Upper lobe of left lung (tissue), 6 donors: ENCODE measurements around the gene JTB. TPM values are rescaled to one million over a fixed set of nuclear protein-coding genes. Genes with fewer than 3 reads are reported as not detected.

Source experiments
- ATAC-seq, 2 donors: fragments of 200-7000 bp; cut with Tn5 transposase; one replicate each; pipeline ENCODE4 v1.9.1; 2022; ENCODE audit warnings: mild to moderate bottlenecking in 2 of 2, moderate library complexity in 2 of 2; ENCODE audit not compliant: low FRiP score in 2 of 2
- DNase-seq, 2 donors: peaks; one replicate each; pipeline ENCODE4 v3.0.0-alpha.2; 2019 to 2020
- H3K27ac ChIP-seq, 4 donors: fragments of 200-600 bp; sonication (generic); one replicate each; pipeline ENCODE4 v1.5.1; 2016 to 2019
- H3K27me3 ChIP-seq, 4 donors: fragments of 200-600 bp; sonication (generic); one replicate each; pipeline ENCODE4 v1.5.1; 2017 to 2019
- H3K36me3 ChIP-seq, 4 donors: fragments of 200-600 bp; sonication (generic); one replicate each; pipeline ENCODE4 v1.5.1; 2016 to 2019
- H3K4me1 ChIP-seq, 4 donors: fragments of 200-600 bp; sonication (generic); one replicate each; pipeline ENCODE4 v1.5.1; 2018 to 2019
- H3K4me3 ChIP-seq, 4 donors: fragments of 200-600 bp; sonication (generic); one replicate each; pipeline ENCODE4 v1.5.1; 2017 to 2019; ENCODE audit warnings: mild to moderate bottlenecking in 2 of 4, moderate library complexity in 1 of 4
- H3K9me3 ChIP-seq, 4 donors: fragments of 200-600 bp; sonication (generic); one replicate each; pipeline ENCODE4 v1.5.1; 2018 to 2019
- EP300 ChIP-seq, 4 donors: sonication (generic); formaldehyde crosslinking; IDR thresholded peaks; one replicate each; pipeline ENCODE4 v1.5.1; 2017; ENCODE audit warnings: antibody characterized with exemption in 4 of 4, control low read depth in 2 of 4
- POLR2A ChIP-seq, 4 donors: fragments of 450-650 bp; IDR thresholded peaks; one replicate each; pipeline ENCODE4 v1.5.1; 2016 to 2017; ENCODE audit warnings: antibody characterized with exemption in 4 of 4, mild to moderate bottlenecking in 2 of 4
- POLR2AphosphoS5 ChIP-seq, 2 donors: sonication (generic); formaldehyde crosslinking; IDR thresholded peaks; one replicate each; pipeline ENCODE4 v1.5.1; 2017; ENCODE audit warnings: antibody characterized with exemption in 2 of 2
- WGBS, 2 donors: methylation state at CpG; one replicate each; pipeline ENCODE4 v1.1.5; 2017 to 2018; 5-methylcytosine and 5-hydroxymethylcytosine counted together
- total RNA-seq, 6 donors: library from RNA; depleted of rRNA in 4 of 6; stranded (reverse); fragments of >200 nt in 4 of 6; gene quantifications; one replicate each; pipeline versions ENCODE4 v1.1.0 to v1.2.1, GENCODE V29; 2016 to 2021
- TF ChIP-seq, protein P1 (sequence below), 6 experiments: fragments of 450-650 bp in 4 of 6; fragments of 200-600 bp in 2 of 6; sonication (generic) in 2 of 6; IDR thresholded peaks; one replicate each; pipeline ENCODE4 v1.5.1; 2016 to 2019; ENCODE audit warnings: antibody characterized with exemption in 6 of 6
- donor health status: DM: no; HTN: no; CAD: no; lungs with moderate emphysema.
- donor health status: DM: no; HTN: yes; CAD: no; lungs with severe emphysema.

JTB gene
- total RNA-seq, 6 donors from 2014 or later = 123 to 285 (median 157) TPM

DNA sequence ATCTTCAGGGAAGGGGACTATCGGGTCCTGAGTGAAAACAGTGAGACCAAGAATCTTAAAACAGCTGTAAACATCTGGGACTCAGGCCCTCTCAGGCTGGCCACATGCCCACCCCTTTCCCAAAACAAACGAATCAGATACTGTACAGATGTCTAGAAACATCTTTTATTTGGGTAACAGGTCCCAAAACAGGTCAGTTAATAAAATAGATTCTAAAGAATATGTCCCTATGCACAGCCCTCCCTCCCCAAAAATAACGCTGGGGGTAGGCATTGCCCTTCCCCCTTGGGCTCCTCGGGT is 18.6 kb downstream of the JTB start:
- no peak for ATAC-seq

DNA sequence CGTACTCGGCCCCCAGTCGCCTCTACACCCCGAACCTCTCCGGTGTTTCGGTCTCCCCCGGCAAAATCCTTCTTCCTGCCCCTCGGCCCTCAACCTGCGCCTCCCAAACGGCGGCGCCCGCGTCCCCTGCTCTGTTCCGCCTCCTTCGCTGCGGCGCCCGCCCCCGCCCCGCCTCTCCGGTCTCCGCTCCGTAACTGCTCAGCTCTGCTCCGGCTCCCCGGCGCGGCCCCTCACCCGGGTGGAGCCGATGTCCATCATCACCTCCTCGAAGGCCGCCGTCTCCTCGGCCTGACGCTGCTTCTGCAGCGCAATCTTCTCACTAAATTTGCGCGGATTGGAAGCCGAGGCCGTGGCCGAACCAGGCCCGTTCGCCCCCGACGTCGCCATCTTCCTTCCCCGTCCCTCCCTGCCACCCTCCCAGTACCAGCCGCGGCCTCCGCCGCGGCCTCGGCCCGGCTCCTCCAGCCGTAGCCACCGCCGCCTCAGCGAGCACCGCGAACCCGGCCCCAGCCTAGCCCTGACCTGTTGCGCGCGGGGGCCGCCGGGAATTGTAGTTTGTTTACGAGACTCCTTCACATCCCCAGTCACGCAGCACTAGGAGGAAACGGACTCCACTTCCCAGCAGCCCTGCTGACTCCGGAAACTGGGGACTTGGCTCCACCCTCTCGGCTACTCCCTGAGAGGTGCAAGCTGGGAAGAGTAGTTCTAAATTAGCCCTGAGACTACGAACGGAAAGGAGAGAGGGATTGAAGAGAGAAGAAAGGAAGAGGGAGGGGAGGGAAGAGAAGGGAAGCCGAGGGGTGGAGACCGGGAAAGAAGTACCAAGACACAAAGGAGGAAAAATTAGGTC is 19.1 kb downstream of the JTB start, which contains the start of gene CRTC2:
Gene CRTC2, minus strand, starts transcription at position 502 of the 850 bp plus-strand sequence. Its CDS starts 115 bp downstream, at position 387.
- peaks cover 48 to 78% (median 53%) of the 10 kb centered on the region in 4 donors for H3K4me1 ChIP-seq

More for the DNA sequence above, 18.6 kb downstream of the JTB start:
- 12 to 13% methylated on average over 4 of the region's 4 CpGs for WGBS, 2 donors
- Histone ChIP-seq H3K27me3 (no peaks in the 10 kb centered on the region), H3K36me3 (peaks cover 0 to 40% (median 12%) of the 10 kb centered on the region in 4 donors), H3K9me3 (no peaks in the 10 kb centered on the region), H3K27ac (peak overlapping the region; percentile 91 to 96 (median 93)), H3K4me3 (peak overlapping the region in 3 of 4 donors; percentile 83 to 96 (median 94)), H3K4me1 (peaks cover 48 to 80% (median 55%) of the 10 kb centered on the region in 4 donors)
- DNase-seq = no peak
- TF ChIP-seq, protein P1, sequence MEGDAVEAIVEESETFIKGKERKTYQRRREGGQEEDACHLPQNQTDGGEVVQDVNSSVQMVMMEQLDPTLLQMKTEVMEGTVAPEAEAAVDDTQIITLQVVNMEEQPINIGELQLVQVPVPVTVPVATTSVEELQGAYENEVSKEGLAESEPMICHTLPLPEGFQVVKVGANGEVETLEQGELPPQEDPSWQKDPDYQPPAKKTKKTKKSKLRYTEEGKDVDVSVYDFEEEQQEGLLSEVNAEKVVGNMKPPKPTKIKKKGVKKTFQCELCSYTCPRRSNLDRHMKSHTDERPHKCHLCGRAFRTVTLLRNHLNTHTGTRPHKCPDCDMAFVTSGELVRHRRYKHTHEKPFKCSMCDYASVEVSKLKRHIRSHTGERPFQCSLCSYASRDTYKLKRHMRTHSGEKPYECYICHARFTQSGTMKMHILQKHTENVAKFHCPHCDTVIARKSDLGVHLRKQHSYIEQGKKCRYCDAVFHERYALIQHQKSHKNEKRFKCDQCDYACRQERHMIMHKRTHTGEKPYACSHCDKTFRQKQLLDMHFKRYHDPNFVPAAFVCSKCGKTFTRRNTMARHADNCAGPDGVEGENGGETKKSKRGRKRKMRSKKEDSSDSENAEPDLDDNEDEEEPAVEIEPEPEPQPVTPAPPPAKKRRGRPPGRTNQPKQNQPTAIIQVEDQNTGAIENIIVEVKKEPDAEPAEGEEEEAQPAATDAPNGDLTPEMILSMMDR (IDR thresholded peaks at IDR 0.05) = no peak
- TF ChIP-seq POLR2AphosphoS5 (IDR thresholded peaks at IDR 0.05) (no peak), EP300 (IDR thresholded peaks at IDR 0.05) (no peak), POLR2A (IDR thresholded peaks at IDR 0.05) (no peak)

DNA sequence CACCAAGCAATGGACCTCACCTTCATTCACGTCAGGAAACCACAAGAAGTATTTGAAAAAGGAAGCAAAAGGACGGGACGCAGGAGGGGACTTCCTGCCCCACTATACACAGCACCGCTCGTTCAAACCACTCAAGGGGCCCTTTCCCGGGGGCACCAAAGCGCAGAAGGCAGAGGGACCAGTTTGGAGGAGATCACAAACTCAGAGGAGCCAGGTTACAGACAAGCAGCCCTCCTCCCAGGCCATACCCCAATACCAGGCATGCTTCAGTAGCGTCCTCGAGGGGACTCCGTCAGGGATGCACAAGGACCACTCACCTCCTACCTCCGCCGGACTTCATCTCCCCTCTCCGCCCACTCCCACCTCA is 19.7 kb downstream of the JTB start:
- no peak for TF ChIP-seq POLR2AphosphoS5 (IDR thresholded peaks at IDR 0.05)
- TF ChIP-seq, protein P1 (IDR thresholded peaks at IDR 0.05) = no peak
- TF ChIP-seq POLR2A (IDR thresholded peaks at IDR 0.05) = no peak
- TF ChIP-seq EP300 (IDR thresholded peaks at IDR 0.05) = no peak
- Histone ChIP-seq H3K27ac (peak overlapping the region; percentile 91 to 96 (median 93)), H3K4me1 (peaks cover 48 to 75% (median 53%) of the 10 kb centered on the region in 4 donors), H3K4me3 (peak overlapping the region; percentile 83 to 96 (median 90)), H3K27me3 (no peaks in the 10 kb centered on the region), H3K9me3 (no peaks in the 10 kb centered on the region), H3K36me3 (peaks cover 0 to 52% (median 24%) of the 10 kb centered on the region in 4 donors)
- ATAC-seq (peak; percentile 0 to 3), DNase-seq (peak in 1 of 2 donors; percentile 55)
- WGBS, 2 donors = 1% methylated on average over 10 to 13 of the region's 13 CpGs

More for the DNA sequence above, 19.1 kb downstream of the JTB start, which contains the start of gene CRTC2:
- no peaks in the 10 kb centered on the region for H3K27me3 ChIP-seq
- peak; percentile 95 for ATAC-seq
- peak within 1 kb of the TSS; percentile 83 to 96 (median 90) for H3K4me3 ChIP-seq
- 0 to 1% methylated on average over 38 to 68 of the region's 75 CpGs for WGBS, 2 donors
- peak; percentile 86 to 92 for TF ChIP-seq POLR2AphosphoS5 (IDR thresholded peaks at IDR 0.05)
- TF ChIP-seq, protein P1 (IDR thresholded peaks at IDR 0.05) = peak in 1 of 6 experiments; percentile 12
- peak in 3 of 4 donors; percentile 43 to 88 (median 72) for TF ChIP-seq POLR2A (IDR thresholded peaks at IDR 0.05)
- TF ChIP-seq EP300 (IDR thresholded peaks at IDR 0.05) = peak in 1 of 4 donors; percentile 42
- H3K27ac ChIP-seq = peak within 1 kb of the TSS; percentile 91 to 96 (median 93)
- peaks cover 0 to 46% (median 18%) of the 10 kb centered on the region in 4 donors for H3K36me3 ChIP-seq
- H3K9me3 ChIP-seq = no peaks in the 10 kb centered on the region
- DNase-seq = peak; percentile 96 to 100

DNA sequence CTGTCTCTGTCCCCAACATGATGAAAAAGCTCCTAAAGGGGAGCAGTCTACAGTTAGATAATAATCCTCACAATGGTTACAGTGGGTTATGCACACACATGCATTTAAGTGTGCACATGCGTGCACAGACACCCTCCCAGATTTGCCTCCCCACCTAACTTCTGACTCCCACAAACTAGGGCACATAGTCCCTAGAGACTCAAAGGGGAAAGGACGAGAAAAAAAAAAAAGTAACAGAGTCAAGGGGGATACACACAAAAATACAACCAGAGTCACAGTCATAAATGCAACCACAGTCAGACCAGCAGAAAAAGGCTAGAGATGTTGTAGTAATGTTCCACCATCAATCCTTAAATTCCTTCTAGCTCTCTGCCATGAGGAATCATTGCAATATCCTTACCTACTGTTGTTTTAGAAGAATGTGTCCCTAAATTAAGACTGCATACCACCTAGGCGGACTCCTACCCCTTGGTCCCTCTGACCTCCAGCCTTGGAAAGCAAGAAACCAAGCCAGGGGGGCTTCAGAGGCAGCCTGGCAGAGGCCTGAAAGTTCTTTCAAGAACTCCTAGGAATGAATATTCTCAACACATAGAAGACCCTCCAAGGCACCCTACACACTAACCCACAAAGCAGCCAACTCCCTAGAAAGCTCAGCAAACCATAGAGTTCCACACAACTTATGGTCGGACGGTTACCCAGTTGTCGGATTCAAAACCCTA is 20.3 kb downstream of the JTB start:
- ATAC-seq (no peak), DNase-seq (no peak)
- peaks cover 5 to 57% (median 30%) of the 10 kb centered on the region in 4 donors for H3K36me3 ChIP-seq
- H3K4me1 ChIP-seq = peaks cover 43 to 70% (median 47%) of the 10 kb centered on the region in 4 donors
- 28 to 30% methylated on average over 6 of the region's 6 CpGs for WGBS, 2 donors
- H3K27me3 ChIP-seq = no peaks in the 10 kb centered on the region
- H3K27ac ChIP-seq = peak overlapping the region; percentile 91 to 96 (median 93)
- H3K9me3 ChIP-seq = no peaks in the 10 kb centered on the region
- peak overlapping the region; percentile 83 to 96 (median 90) for H3K4me3 ChIP-seq
- TF ChIP-seq, protein P1 (IDR thresholded peaks at IDR 0.05) = no peak
- TF ChIP-seq EP300 (IDR thresholded peaks at IDR 0.05) = no peak
- no peak for TF ChIP-seq POLR2AphosphoS5 (IDR thresholded peaks at IDR 0.05)
- TF ChIP-seq POLR2A (IDR thresholded peaks at IDR 0.05) = no peak
